PC-3 (cell line): ENCODE measurements around the gene EDC4. TPM values are rescaled to one million over a fixed set of nuclear protein-coding genes. Genes with fewer than 3 reads are reported as not detected.
"Not testable (repeated sequence)": the region's sequence is repeated elsewhere in the genome, so short reads cannot be mapped to it uniquely, and the experiment has no call there.

ENCODE experiments used
- ATAC-seq: fragments of 200-7000 bp; cut with Tn5 transposase; 2 replicates; pipeline ENCODE4 v1.9.1; 2020; ENCODE audit warnings: mild to moderate bottlenecking, moderate library complexity
- BruUV-seq: library from RNA; stranded (reverse); fragments of 400-500 nt; replicated peaks from 2 replicates; lab custom pipeline; 2021; lab: Mats Ljungman, UMichigan
- CTCF ChIA-PET: fragments of 300-600 bp; sonication (Branson Sonifier 250); formaldehyde crosslinking; loops from one replicate; lab custom pipeline; 2022; ENCODE audit warnings: antibody characterized with exemption; lab: Charles Lee
- POLR2A ChIA-PET: fragments of 300-600 bp; sonication (Branson Sonifier 250); formaldehyde crosslinking; loops from one replicate; lab custom pipeline; 2022; ENCODE audit warnings: antibody characterized with exemption; ENCODE audit not compliant: unreplicated experiment; lab: Charles Lee
- DNase-seq: peaks from one replicate; pipeline ENCODE4 v3.0.0-alpha.2; 2015
- H2AFZ ChIP-seq: fragments of 300-600 bp; sonication (generic); 2 replicates; pipeline ENCODE4 v1.6.0; 2016; ENCODE audit warnings: antibody characterized with exemption, low read length
- H3F3A ChIP-seq: fragments of 300-600 bp; sonication (generic); one replicate; pipeline ENCODE4 v1.6.0; 2017; ENCODE audit warnings: antibody characterized with exemption, low read length, control low read depth, mild to moderate bottlenecking; ENCODE audit not compliant: unreplicated experiment
- H3K27ac ChIP-seq: fragments of 300-600 bp; sonication (generic); 2 replicates; pipeline ENCODE4 v1.5.1; 2016; ENCODE audit warnings: mild to moderate bottlenecking, low read length
- H3K27me3 ChIP-seq: fragments of 300-600 bp; sonication (generic); 2 replicates; pipeline ENCODE4 v1.6.1; 2016; ENCODE audit warnings: low read length, mixed read lengths
- H3K36me3 ChIP-seq: fragments of 300-600 bp; sonication (generic); 2 replicates; pipeline ENCODE4 v1.6.1; 2016; ENCODE audit warnings: low read depth, mixed run types, low read length, mixed read lengths
- H3K4me1 ChIP-seq: fragments of 300-600 bp; sonication (generic); 2 replicates; pipeline ENCODE4 v1.5.1; 2016; ENCODE audit warnings: low read length; ENCODE audit not compliant: insufficient read depth
- H3K4me2 ChIP-seq: fragments of 300-600 bp; sonication (generic); 2 replicates; pipeline ENCODE4 v1.6.0; 2016; ENCODE audit warnings: low read length
- H3K4me3 ChIP-seq: fragments of 300-600 bp; sonication (generic); 2 replicates; pipeline ENCODE4 v1.5.1; 2016; ENCODE audit warnings: mild to moderate bottlenecking, low read length, mixed read lengths
- H3K79me2 ChIP-seq: fragments of 300-600 bp; sonication (generic); 2 replicates; pipeline ENCODE4 v1.6.1; 2017; ENCODE audit warnings: low read length, mixed read lengths
- H3K9ac ChIP-seq: fragments of 300-600 bp; sonication (generic); 2 replicates; pipeline ENCODE4 v1.6.0; 2016; ENCODE audit warnings: mild to moderate bottlenecking, low read length
- H3K9me2 ChIP-seq: fragments of 300-600 bp; sonication (generic); replicated peaks from 2 replicates; pipeline ENCODE4 v1.6.1; 2016; ENCODE audit warnings: mixed run types, low read length, mixed read lengths
- H3K9me3 ChIP-seq: fragments of 300-600 bp; sonication (generic); 2 replicates; pipeline ENCODE4 v1.6.1; 2016; ENCODE audit warnings: low read length, mixed read lengths
- H4K20me1 ChIP-seq: fragments of 300-600 bp; sonication (generic); 2 replicates; pipeline ENCODE4 v1.6.1; 2016; ENCODE audit warnings: low read length, mixed read lengths
- EZH2 ChIP-seq: fragments of 300-600 bp; sonication (generic); IDR thresholded peaks from one replicate; pipeline ENCODE4 v1.6.1; 2017; ENCODE audit warnings: antibody characterized with exemption, mild to moderate bottlenecking, low read length; ENCODE audit not compliant: unreplicated experiment
- EZH2phosphoT487 ChIP-seq: fragments of 300-600 bp; sonication (generic); IDR thresholded peaks from 2 replicates; pipeline ENCODE4 v1.6.1; 2018; ENCODE audit warnings: mild to moderate bottlenecking, antibody characterized with exemption, low read length, borderline replicate concordance
- intact Hi-C: fragments of 100-400 bp; cut with micrococcal nuclease; formaldehyde crosslinking; loops from 2 replicates; pipeline ENCODE4 v1.9.0; 2023
- total RNA-seq: library from RNA; depleted of rRNA; stranded (reverse); fragments of >200 nt; gene quantifications from 2 replicates; pipeline ENCODE4 v1.2.3, GENCODE V29; 2014
- TF ChIP-seq, protein P1 (sequence below): fragments of 300-600 bp; sonication (generic); conservative IDR thresholded peaks from 2 replicates; pipeline ENCODE4 v1.5.1; 2017; ENCODE audit warnings: antibody characterized with exemption, low read depth, mild to moderate bottlenecking, low read length

EDC4 gene
- total RNA-seq, 1 experiment from 2014 or later: 58.9 TPM

DNA sequence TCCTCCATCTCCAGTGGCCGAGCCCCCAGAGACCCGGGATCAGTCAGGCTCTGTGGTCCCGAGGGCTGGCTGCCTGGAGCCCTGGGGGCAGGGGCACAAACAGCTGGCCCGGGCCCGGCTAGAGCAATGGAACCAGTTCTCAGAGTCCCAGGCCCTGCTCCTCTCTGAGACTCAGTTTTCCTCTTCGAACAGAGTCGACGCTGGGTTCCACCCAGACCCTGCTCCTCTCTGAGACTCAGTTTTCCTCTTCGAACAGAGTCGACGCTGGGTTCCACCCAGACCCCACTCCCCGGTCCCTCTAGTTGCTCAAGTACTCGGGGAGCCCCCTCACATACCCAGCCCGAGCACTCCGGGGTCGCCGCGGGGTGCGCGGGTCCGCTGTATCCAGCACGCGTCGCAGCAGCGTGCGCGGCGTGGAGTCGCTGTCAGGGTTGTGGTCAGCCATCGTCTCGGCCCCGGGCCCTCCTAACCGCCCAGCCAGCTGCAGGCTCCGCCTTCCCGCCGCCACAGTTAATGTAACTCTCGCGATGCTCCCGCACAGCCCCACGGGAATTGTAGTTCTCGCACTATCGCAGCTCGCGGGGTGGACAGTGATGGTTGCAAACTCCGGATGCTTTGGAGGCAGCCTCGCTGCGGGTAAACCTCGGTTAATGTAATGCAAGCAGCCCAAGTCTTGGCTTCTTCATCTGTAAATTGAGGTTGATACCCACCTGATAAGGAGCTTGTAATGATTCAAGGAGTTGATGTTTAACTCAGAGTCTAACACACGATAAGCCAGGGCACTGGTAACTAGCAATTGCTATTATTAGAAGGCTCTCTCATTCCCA lies 39.2 kb upstream of the EDC4 start:
- Histone ChIP-seq H3K9me2 (no peaks in the 10 kb centered on the region), H3K4me2 (peak overlapping the region; percentile 98), H3K79me2 (peaks cover 17% of the 10 kb centered on the region), H3K4me3 (peak overlapping the region; percentile 78), H2AFZ (peak overlapping the region; percentile 99), H3K27me3 (no peaks in the 10 kb centered on the region), H3K27ac (peak overlapping the region; percentile 24), H3K4me1 (peaks cover 11% of the 10 kb centered on the region), H4K20me1 (no peaks in the 10 kb centered on the region), H3K9me3 (no peaks in the 10 kb centered on the region), H3F3A (no peaks in the 10 kb centered on the region), H3K9ac (peak overlapping the region; percentile 90), H3K36me3 (no peaks in the 10 kb centered on the region)
- TSS peak; percentile 63 for BruUV-seq
- ATAC-seq: peak; percentile 98
- DNase-seq: peak; percentile 85
- no peak for TF ChIP-seq EZH2
- TF ChIP-seq, protein P1, sequence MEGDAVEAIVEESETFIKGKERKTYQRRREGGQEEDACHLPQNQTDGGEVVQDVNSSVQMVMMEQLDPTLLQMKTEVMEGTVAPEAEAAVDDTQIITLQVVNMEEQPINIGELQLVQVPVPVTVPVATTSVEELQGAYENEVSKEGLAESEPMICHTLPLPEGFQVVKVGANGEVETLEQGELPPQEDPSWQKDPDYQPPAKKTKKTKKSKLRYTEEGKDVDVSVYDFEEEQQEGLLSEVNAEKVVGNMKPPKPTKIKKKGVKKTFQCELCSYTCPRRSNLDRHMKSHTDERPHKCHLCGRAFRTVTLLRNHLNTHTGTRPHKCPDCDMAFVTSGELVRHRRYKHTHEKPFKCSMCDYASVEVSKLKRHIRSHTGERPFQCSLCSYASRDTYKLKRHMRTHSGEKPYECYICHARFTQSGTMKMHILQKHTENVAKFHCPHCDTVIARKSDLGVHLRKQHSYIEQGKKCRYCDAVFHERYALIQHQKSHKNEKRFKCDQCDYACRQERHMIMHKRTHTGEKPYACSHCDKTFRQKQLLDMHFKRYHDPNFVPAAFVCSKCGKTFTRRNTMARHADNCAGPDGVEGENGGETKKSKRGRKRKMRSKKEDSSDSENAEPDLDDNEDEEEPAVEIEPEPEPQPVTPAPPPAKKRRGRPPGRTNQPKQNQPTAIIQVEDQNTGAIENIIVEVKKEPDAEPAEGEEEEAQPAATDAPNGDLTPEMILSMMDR: no peak
- no peak for TF ChIP-seq EZH2phosphoT487
- intact Hi-C loops: no loop called here
- ChIA-PET POLR2A (no interaction called here), CTCF (interaction anchor here (0.5 to 1.5 kb wide), 4 partner anchors 17 to 101 kb away, joined by 3 to 9 read pairs (median 4); no protein-coding TSS in a partner anchor)

DNA sequence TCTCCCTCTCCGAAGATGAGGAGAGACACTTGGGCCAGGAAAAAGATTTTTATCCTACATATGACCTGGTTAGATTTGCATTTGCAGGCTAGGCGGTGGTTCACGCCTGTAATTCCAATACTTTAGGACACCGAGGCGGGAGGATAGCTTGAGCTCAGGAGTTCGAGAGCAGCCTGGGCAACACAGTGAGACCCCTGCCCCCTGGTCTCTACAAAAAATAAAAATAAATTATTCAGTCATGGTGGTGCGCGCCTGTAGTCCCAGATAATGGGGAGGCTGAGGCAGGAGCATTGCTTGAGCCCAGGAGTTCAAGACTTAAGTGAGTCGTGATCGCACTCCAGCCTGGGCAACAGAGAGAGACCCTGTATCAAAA lies 38.6 kb upstream of the EDC4 start:
- ATAC-seq (no peak), DNase-seq (no peak)
- TF ChIP-seq, protein P1: no peak
- TF ChIP-seq EZH2 (no peak), EZH2phosphoT487 (no peak)
- H3K4me1 ChIP-seq: peaks cover 11% of the 10 kb centered on the region
- CTCF ChIA-PET: interaction anchor here (1.2 kb wide), 1 partner anchor 101 kb away, joined by 3 read pairs; no protein-coding TSS in a partner anchor
- H2AFZ ChIP-seq: peak overlapping the region; percentile 99
- H3K4me3 ChIP-seq: peak overlapping the region; percentile 78
- BruUV-seq: no TSS peak
- no peak overlapping the region for H3K27ac ChIP-seq
- H3K9ac ChIP-seq: peak overlapping the region; percentile 90; the same call in 1 of the 2 replicates
- H3K4me2 ChIP-seq: peak overlapping the region; percentile 98
- H4K20me1 ChIP-seq: no peaks in the 10 kb centered on the region
- H3F3A ChIP-seq: no peaks in the 10 kb centered on the region
- H3K9me3 ChIP-seq: no peaks in the 10 kb centered on the region
- intact Hi-C loops: no loop called here
- H3K79me2 ChIP-seq: peaks cover 17% of the 10 kb centered on the region
- no peaks in the 10 kb centered on the region for H3K27me3 ChIP-seq
- no peaks in the 10 kb centered on the region for H3K36me3 ChIP-seq
- no peaks in the 10 kb centered on the region for H3K9me2 ChIP-seq
- POLR2A ChIA-PET: no interaction called here

DNA sequence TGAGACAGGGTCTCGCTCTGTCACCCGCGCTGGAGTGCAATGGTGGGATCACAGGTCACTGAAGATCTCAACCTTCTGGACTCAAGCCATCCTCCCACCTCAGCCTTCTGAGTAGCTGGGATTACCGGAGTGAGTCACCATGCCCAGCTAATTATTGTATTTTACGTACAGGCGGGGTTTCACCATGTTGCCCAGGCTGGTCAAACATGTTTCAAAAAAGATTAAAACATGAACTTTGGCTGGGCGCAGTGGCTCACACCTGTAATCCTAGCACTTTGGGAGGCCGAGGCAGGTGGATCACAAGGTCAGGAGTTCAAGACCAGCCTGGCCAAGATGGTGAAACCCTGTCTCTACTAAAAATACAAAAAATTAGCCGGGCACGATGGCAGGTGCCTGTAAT lies 35.7 kb upstream of the EDC4 start:
- POLR2A ChIA-PET: interaction anchor here (0.6 kb wide), 1 partner anchor 275 kb away, joined by 16 read pairs; the partner anchor contains the start of gene CTCF
- DNase-seq, H3K9me3 ChIP-seq, H3K4me2 ChIP-seq, H3K4me3 ChIP-seq, H2AFZ ChIP-seq, BruUV-seq, H3K27ac ChIP-seq, H3F3A ChIP-seq, H3K27me3 ChIP-seq, ATAC-seq, H3K9ac ChIP-seq, H3K36me3 ChIP-seq, H4K20me1 ChIP-seq, H3K9me2 ChIP-seq, intact Hi-C loops: not testable (repeated sequence)
- CTCF ChIA-PET: interaction anchor here (0.7 kb wide), 1 partner anchor 290 kb away, joined by 4 read pairs; no protein-coding TSS in a partner anchor
- Histone ChIP-seq H3K4me1 (peaks cover 15% of the 10 kb centered on the region), H3K79me2 (peaks cover 15% of the 10 kb centered on the region)
